Activated T-cell treated with anti-CD3 and anti-CD28 coated beads, Interleukin-2, amount 50 U/mL, for 4 hours (primary cell): ENCODE results near the gene OR13G1. TPM values are rescaled to one million over a fixed set of nuclear protein-coding genes. Genes with fewer than 3 reads are reported as not detected.
"Not testable (repeated sequence)": the region's sequence is repeated elsewhere in the genome, so short reads cannot be mapped to it uniquely, and the experiment has no call there.

Experiments
- ATAC-seq, 2 donors: fragments of 200-7000 bp; cut with Tn5 transposase; one replicate each; pipeline ENCODE4 v1.10.0; 2021
- DNase-seq: peaks from one replicate; pipeline ENCODE4 v3.0.0-alpha.2; 2020
- H3K27me3 Mint-ChIP-seq: one replicate; pipeline ENCODE4 v1.8.0; 2021; ENCODE audit warnings: low read depth, mixed read lengths
- H3K36me3 Mint-ChIP-seq: one replicate; pipeline ENCODE4 v1.8.0; 2022; ENCODE audit warnings: mixed read lengths; ENCODE audit not compliant: insufficient read depth
- H3K4me1 Mint-ChIP-seq: one replicate; pipeline ENCODE4 v1.8.0; 2021; ENCODE audit warnings: low read depth, mixed read lengths
- H3K4me3 Mint-ChIP-seq: one replicate; pipeline ENCODE4 v1.8.0; 2021; ENCODE audit warnings: mild to moderate bottlenecking, moderate library complexity, mixed read lengths
- H3K9me3 Mint-ChIP-seq: one replicate; pipeline ENCODE4 v1.8.0; 2021; ENCODE audit warnings: mixed read lengths
- total RNA-seq, 3 donors: library from RNA; stranded (reverse); gene quantifications; one replicate each; pipeline ENCODE4 v1.2.1, GENCODE V29; 2021

Gene OR13G1
- not detected for total RNA-seq

- ATAC-seq (no peak), DNase-seq (no peak)
- Mint-ChIP-seq H3K4me1 (no peaks in the 10 kb centered on the region), H3K9me3 (no peaks in the 10 kb centered on the region), H3K4me3 (no peak within 1 kb of the TSS), H3K27me3 (no peaks in the 10 kb centered on the region), H3K36me3 (no peaks in the 10 kb centered on the region)
Measured at GRCh38 chr1:247679639-247680038, at the start of gene OR13G1. TSS of gene OR13G1 (minus strand) at chr1:247679739. CDS start at chr1:247673041, 6,698 bp downstream.

- Mint-ChIP-seq H3K36me3 (no peaks in the 10 kb centered on the region), H3K9me3 (peaks cover 17% of the 10 kb centered on the region), H3K4me3 (no peak overlapping the region), H3K4me1 (no peaks in the 10 kb centered on the region), H3K27me3 (no peaks in the 10 kb centered on the region)
- no peak for DNase-seq
- ATAC-seq, result no peak
Measured at GRCh38 chr1:247721222-247721621, 41.7 kb upstream of the OR13G1 start.

- no peak within 1 kb of the TSS for H3K4me3 Mint-ChIP-seq
- H3K36me3 Mint-ChIP-seq, result no peaks in the 10 kb centered on the region
- ATAC-seq, result no peak
- peaks cover 5% of the 10 kb centered on the region for H3K9me3 Mint-ChIP-seq
- no peak for DNase-seq
- no peaks in the 10 kb centered on the region for H3K27me3 Mint-ChIP-seq
- no peaks in the 10 kb centered on the region for H3K4me1 Mint-ChIP-seq
Measured at GRCh38 chr1:247716546-247716945, 37.0 kb upstream of the OR13G1 start, which contains the start of gene OR6F1. TSS of gene OR6F1 (minus strand) at chr1:247716646. CDS start at chr1:247712755, 3,891 bp downstream.

GRCh38 chr1:247713753-247714152, 34.2 kb upstream of the OR13G1 start:
- no peak for ATAC-seq

GRCh38 chr1:247710681-247711080, 31.1 kb upstream of the OR13G1 start:
- not testable (repeated sequence) for H3K36me3 Mint-ChIP-seq, H3K27me3 Mint-ChIP-seq, H3K4me3 Mint-ChIP-seq, DNase-seq, ATAC-seq, H3K4me1 Mint-ChIP-seq, H3K9me3 Mint-ChIP-seq

More at GRCh38 chr1:247713753-247714152, 34.2 kb upstream of the OR13G1 start:
- Mint-ChIP-seq H3K27me3 (no peaks in the 10 kb centered on the region), H3K4me3 (no peak overlapping the region), H3K36me3 (no peaks in the 10 kb centered on the region), H3K9me3 (no peaks in the 10 kb centered on the region), H3K4me1 (no peaks in the 10 kb centered on the region)
- no peak for DNase-seq

GRCh38 chr1:247701338-247701737, 21.8 kb upstream of the OR13G1 start:
- ATAC-seq (no peak), DNase-seq (no peak)
- Mint-ChIP-seq H3K4me1 (no peaks in the 10 kb centered on the region), H3K36me3 (no peaks in the 10 kb centered on the region), H3K4me3 (no peak overlapping the region), H3K9me3 (peaks cover 7% of the 10 kb centered on the region), H3K27me3 (no peaks in the 10 kb centered on the region)

- no peaks in the 10 kb centered on the region for H3K9me3 Mint-ChIP-seq
- no peak overlapping the region for H3K4me3 Mint-ChIP-seq
- no peaks in the 10 kb centered on the region for H3K36me3 Mint-ChIP-seq
- DNase-seq (no peak), ATAC-seq (no peak)
- no peaks in the 10 kb centered on the region for H3K4me1 Mint-ChIP-seq
- peaks cover 2% of the 10 kb centered on the region for H3K27me3 Mint-ChIP-seq
Measured at GRCh38 chr1:247681288-247681897, 1.9 kb upstream of the OR13G1 start.

- Mint-ChIP-seq H3K4me3 (no peak overlapping the region), H3K36me3 (no peaks in the 10 kb centered on the region), H3K27me3 (no peaks in the 10 kb centered on the region), H3K4me1 (no peaks in the 10 kb centered on the region), H3K9me3 (no peaks in the 10 kb centered on the region)
- ATAC-seq, result no peak
- no peak for DNase-seq
Measured at GRCh38 chr1:247680171-247680570, 632 bp upstream of the OR13G1 start.

GRCh38 chr1:247669225-247669624, 10.3 kb downstream of the OR13G1 start:
- Mint-ChIP-seq H3K9me3 (peaks cover 6% of the 10 kb centered on the region), H3K4me1 (no peaks in the 10 kb centered on the region), H3K27me3 (no peaks in the 10 kb centered on the region), H3K36me3 (no peaks in the 10 kb centered on the region), H3K4me3 (no peak overlapping the region)
- DNase-seq (no peak), ATAC-seq (no peak)

- Mint-ChIP-seq H3K36me3 (no peaks in the 10 kb centered on the region), H3K4me1 (no peaks in the 10 kb centered on the region), H3K9me3 (no peaks in the 10 kb centered on the region), H3K27me3 (no peaks in the 10 kb centered on the region), H3K4me3 (no peak overlapping the region)
- no peak for DNase-seq
- no peak for ATAC-seq
Measured at GRCh38 chr1:247656221-247656875, 23.2 kb downstream of the OR13G1 start.

GRCh38 chr1:247653040-247653439, 26.5 kb downstream of the OR13G1 start:
- no peak overlapping the region for H3K4me3 Mint-ChIP-seq
- DNase-seq, result no peak
- H3K36me3 Mint-ChIP-seq, result no peaks in the 10 kb centered on the region
- no peak for ATAC-seq
- no peaks in the 10 kb centered on the region for H3K27me3 Mint-ChIP-seq
- H3K4me1 Mint-ChIP-seq, result no peaks in the 10 kb centered on the region
- H3K9me3 Mint-ChIP-seq, result no peaks in the 10 kb centered on the region

GRCh38 chr1:247647864-247648263, 31.7 kb downstream of the OR13G1 start:
- no peaks in the 10 kb centered on the region for H3K9me3 Mint-ChIP-seq
- DNase-seq (no peak), ATAC-seq (no peak)
- H3K4me3 Mint-ChIP-seq, result no peak overlapping the region
- no peaks in the 10 kb centered on the region for H3K36me3 Mint-ChIP-seq
- no peaks in the 10 kb centered on the region for H3K4me1 Mint-ChIP-seq
- H3K27me3 Mint-ChIP-seq, result no peaks in the 10 kb centered on the region

- Mint-ChIP-seq H3K4me1 (no peaks in the 10 kb centered on the region), H3K36me3 (no peaks in the 10 kb centered on the region), H3K4me3 (no peak overlapping the region), H3K9me3 (no peaks in the 10 kb centered on the region), H3K27me3 (no peaks in the 10 kb centered on the region)
- no peak for ATAC-seq
- DNase-seq, result no peak
Measured at GRCh38 chr1:247646867-247647266, 32.7 kb downstream of the OR13G1 start.

GRCh38 chr1:247642742-247643141, 36.8 kb downstream of the OR13G1 start:
- H3K9me3 Mint-ChIP-seq, result peaks cover 5% of the 10 kb centered on the region

GRCh38 chr1:247639381-247639981, 40.1 kb downstream of the OR13G1 start:
- no peaks in the 10 kb centered on the region for H3K36me3 Mint-ChIP-seq
- H3K4me1 Mint-ChIP-seq, result no peaks in the 10 kb centered on the region
- peaks cover 5% of the 10 kb centered on the region for H3K9me3 Mint-ChIP-seq
- no peak overlapping the region for H3K4me3 Mint-ChIP-seq
- ATAC-seq (peak; percentile 88 to 89), DNase-seq (peak; percentile 13)
- H3K27me3 Mint-ChIP-seq, result peaks cover 22% of the 10 kb centered on the region

More at GRCh38 chr1:247642742-247643141, 36.8 kb downstream of the OR13G1 start:
- ATAC-seq, result no peak
- Mint-ChIP-seq H3K27me3 (peaks cover 15% of the 10 kb centered on the region), H3K4me1 (no peaks in the 10 kb centered on the region), H3K36me3 (no peaks in the 10 kb centered on the region), H3K4me3 (no peak overlapping the region)
- DNase-seq, result no peak
